HFFc6 (cell line): Measurements from ENCODE around the gene PPIA. TPM values are rescaled to one million over a fixed set of nuclear protein-coding genes. Genes with fewer than 3 reads are reported as not detected.
"Not testable (repeated sequence)": the region's sequence is repeated elsewhere in the genome, so short reads cannot be mapped to it uniquely, and the experiment has no call there.

ENCODE experiments used
- DNase-seq: peaks from one replicate; pipeline ENCODE4 v3.0.0-alpha.2; 2018
- H3K27ac Mint-ChIP-seq: 2 replicates; pipeline ENCODE4 v1.8.0; 2020; ENCODE audit warnings: mild to moderate bottlenecking, mixed read lengths
- H3K27me3 Mint-ChIP-seq: 2 replicates; pipeline ENCODE4 v1.8.0; 2021; ENCODE audit warnings: mild to moderate bottlenecking, moderate library complexity, mixed read lengths; ENCODE audit not compliant: insufficient read depth
- H3K36me3 Mint-ChIP-seq: 2 replicates; pipeline ENCODE4 v1.8.0; 2021; ENCODE audit warnings: low read depth, mixed read lengths
- H3K4me1 Mint-ChIP-seq: 2 replicates; pipeline ENCODE4 v1.8.0; 2020; ENCODE audit warnings: low read depth, mixed read lengths
- H3K4me3 Mint-ChIP-seq: 2 replicates; pipeline ENCODE4 v1.8.0; 2020; ENCODE audit warnings: mild to moderate bottlenecking, moderate library complexity, mixed read lengths
- H3K9me3 Mint-ChIP-seq: 2 replicates; pipeline ENCODE4 v1.8.0; 2020; ENCODE audit warnings: mild to moderate bottlenecking, mixed read lengths
- CTCF ChIP-seq: fragments of 200-600 bp; sonication (generic); IDR thresholded peaks from 2 replicates; pipeline ENCODE4 v1.5.0; 2021; ENCODE audit warnings: antibody characterized with exemption, mild to moderate bottlenecking
- total RNA-seq, 6 experiments: library from RNA; stranded (reverse); fragmentation: NEBNext Ultra II Directional; extraction: Animal tissue kit (Norgen Biotek cat#: 25700); gene quantifications; 2 replicates in 1 of 6; 3 replicates in 5 of 6; pipeline ENCODE4 v1.2.3, GENCODE V29; 2021

PPIA gene
- total RNA-seq, 6 experiments from 2014 or later, result 2,348 to 2,538 (median 2,460) TPM

GRCh38 chr7:44784364-44784763, 12.1 kb upstream of the PPIA start:
- peaks cover 4% of the 10 kb centered on the region for H3K27me3 Mint-ChIP-seq
- no peak overlapping the region for H3K27ac Mint-ChIP-seq
- no peak for TF ChIP-seq CTCF
- H3K4me3 Mint-ChIP-seq, result no peak overlapping the region
- H3K36me3 Mint-ChIP-seq, result peaks cover 14% of the 10 kb centered on the region
- H3K4me1 Mint-ChIP-seq, result no peaks in the 10 kb centered on the region
- no peak for DNase-seq
- peaks cover 17% of the 10 kb centered on the region for H3K9me3 Mint-ChIP-seq

GRCh38 chr7:44785218-44785617, 11.3 kb upstream of the PPIA start:
- peaks cover 17% of the 10 kb centered on the region for H3K9me3 Mint-ChIP-seq
- peaks cover 14% of the 10 kb centered on the region for H3K36me3 Mint-ChIP-seq
- not testable (repeated sequence) for H3K4me3 Mint-ChIP-seq, H3K27me3 Mint-ChIP-seq, H3K4me1 Mint-ChIP-seq, H3K27ac Mint-ChIP-seq, DNase-seq

GRCh38 chr7:44787041-44787440, 9.4 kb upstream of the PPIA start:
- peaks cover 17% of the 10 kb centered on the region for H3K9me3 Mint-ChIP-seq
- H3K27ac Mint-ChIP-seq, result no peak overlapping the region
- no peak for TF ChIP-seq CTCF
- peaks cover 4% of the 10 kb centered on the region; the same call in 1 of the 2 replicates for H3K27me3 Mint-ChIP-seq
- H3K4me1 Mint-ChIP-seq, result peaks cover 12% of the 10 kb centered on the region
- peaks cover 14% of the 10 kb centered on the region for H3K36me3 Mint-ChIP-seq
- H3K4me3 Mint-ChIP-seq, result no peak overlapping the region
- no peak for DNase-seq

GRCh38 chr7:44787762-44788161, 8.7 kb upstream of the PPIA start:
- Mint-ChIP-seq H3K27ac (no peak overlapping the region), H3K9me3 (peaks cover 13% of the 10 kb centered on the region), H3K4me3 (no peak overlapping the region), H3K27me3 (no peaks in the 10 kb centered on the region; the same call in 1 of the 2 replicates), H3K36me3 (peaks cover 10% of the 10 kb centered on the region), H3K4me1 (peaks cover 13% of the 10 kb centered on the region)
- no peak for TF ChIP-seq CTCF
- no peak for DNase-seq

- no peak for DNase-seq
- Mint-ChIP-seq H3K27me3 (peaks cover 4% of the 10 kb centered on the region; the same call in 1 of the 2 replicates), H3K9me3 (no peaks in the 10 kb centered on the region), H3K36me3 (no peaks in the 10 kb centered on the region), H3K4me1 (peaks cover 22% of the 10 kb centered on the region), H3K4me3 (no peak overlapping the region), H3K27ac (no peak overlapping the region)
- TF ChIP-seq CTCF, result no peak
Observed at GRCh38 chr7:44789990-44790389, 6.5 kb upstream of the PPIA start.

GRCh38 chr7:44791278-44792219, 4.9 kb upstream of the PPIA start:
- Mint-ChIP-seq H3K4me1 (peaks cover 22% of the 10 kb centered on the region), H3K4me3 (no peak overlapping the region), H3K36me3 (no peaks in the 10 kb centered on the region), H3K27ac (peak overlapping the region; percentile 38; the same call in 1 of the 2 replicates), H3K9me3 (no peaks in the 10 kb centered on the region), H3K27me3 (peaks cover 4% of the 10 kb centered on the region)
- peak; percentile 66 for DNase-seq
- TF ChIP-seq CTCF, result peak; percentile 40; the same call in 1 of the 2 replicates
